HepG2 (cell line): ENCODE results near the gene METRNL. TPM values are rescaled to one million over a fixed set of nuclear protein-coding genes. Genes with fewer than 3 reads are reported as not detected.

ENCODE experiments used
- ATAC-seq: fragments of 200-7000 bp; cut with Tn5 transposase; 3 replicates; pipeline ENCODE4 v1.9.1; 2020; ENCODE audit warnings: mild to moderate bottlenecking, moderate library complexity
- BruUV-seq: library from RNA; stranded (reverse); fragments of 400-500 nt; replicated peaks from 2 replicates; lab custom pipeline; 2021; lab: Mats Ljungman, UMichigan
- CTCF ChIA-PET: fragments of 300-600 bp; formaldehyde crosslinking; extraction: SDS; loops from one replicate; lab custom pipeline; 2021; ENCODE audit warnings: low total read pairs, inconsistent platforms, low intra/inter-chr PET ratio; lab: Yijun Ruan, JAX
- POLR2A ChIA-PET: fragments of 350-600 bp; sonication (Branson Sonifier 250); formaldehyde crosslinking; loops from one replicate; lab custom pipeline; 2020; ENCODE audit warnings: antibody characterized with exemption, inconsistent platforms; lab: Yijun Ruan, JAX
- DNase-seq: peaks from one replicate; pipeline ENCODE4 v3.0.0-alpha.2; 2015; ENCODE audit warnings: low spot score
- FAIRE-seq: peaks from 3 replicates; lab custom pipeline; 2011; peaks lifted over from hg19 to GRCh38; lab: Jason Lieb, UNC
- H2AFZ ChIP-seq: one replicate; pipeline ENCODE4 v1.6.1; 2011; ENCODE audit warnings: low read length, inconsistent platforms
- H3K27ac ChIP-seq: fragments of 300-600 bp; 3 replicates; pipeline ENCODE4 v1.8.0; 2011; ENCODE audit warnings: mixed run types, mild to moderate bottlenecking, mixed read lengths, low read length, inconsistent platforms; ENCODE audit not compliant: insufficient read depth; ENCODE audit errors: extremely low read length
- H3K27me3 ChIP-seq, 2 experiments: fragments of 200-600 bp in 1 of 2; 2 replicates in 1 of 2; 3 replicates in 1 of 2; pipeline versions ENCODE4 v1.6.0 to v1.8.0; 2011; ENCODE audit warnings: low read length in 2 of 2, mild to moderate bottlenecking in 2 of 2, moderate library complexity in 2 of 2, inconsistent platforms in 1 of 2; ENCODE audit not compliant: insufficient read depth in 2 of 2, control insufficient read depth in 1 of 2
- H3K36me3 ChIP-seq, 2 experiments: fragments of 200-600 bp in 1 of 2; replicated peaks in 1 of 2; 2 replicates in 1 of 2; 3 replicates in 1 of 2; pipeline versions ENCODE4 v1.5.1 to v1.8.0; 2011; ENCODE audit warnings: low read length in 2 of 2, inconsistent platforms in 1 of 2; ENCODE audit not compliant: insufficient read depth in 2 of 2, control insufficient read depth in 1 of 2
- H3K4me1 ChIP-seq: 2 replicates; pipeline ENCODE4 v1.5.1; 2012; ENCODE audit warnings: low read length, inconsistent platforms; ENCODE audit not compliant: insufficient read depth
- H3K4me2 ChIP-seq: 2 replicates; pipeline ENCODE4 v1.6.0; 2011; ENCODE audit warnings: low read depth, low read length, inconsistent platforms
- H3K4me3 ChIP-seq, 3 experiments: fragments of 200-600 bp in 1 of 3; sonication (generic), shearing (Covaris generic) in 1 of 3; replicated peaks in 1 of 3; 2 replicates each; pipeline ENCODE4 v1.5.1; 2011 to 2016; ENCODE audit warnings: low read length in 3 of 3, inconsistent platforms in 2 of 3, low read depth in 2 of 3, mild to moderate bottlenecking in 2 of 3, control low read depth in 1 of 3, mixed read lengths in 1 of 3; ENCODE audit not compliant: insufficient read depth in 1 of 3
- H3K79me2 ChIP-seq: one replicate; pipeline ENCODE4 v1.6.1; 2011; ENCODE audit warnings: low read length, inconsistent platforms; ENCODE audit not compliant: insufficient read depth
- H3K9ac ChIP-seq: 2 replicates; pipeline ENCODE4 v1.6.0; 2011; ENCODE audit warnings: mild to moderate bottlenecking, low read depth, low read length, inconsistent platforms; ENCODE audit not compliant: insufficient read depth
- H3K9me3 ChIP-seq: 2 replicates; pipeline ENCODE4 v1.5.1; 2012; ENCODE audit warnings: mild to moderate bottlenecking, low read length
- H4K20me1 ChIP-seq: 2 replicates; pipeline ENCODE4 v1.6.0; 2011; ENCODE audit warnings: inconsistent platforms, mild to moderate bottlenecking, low read length, moderate library complexity; ENCODE audit not compliant: insufficient read depth
- CBX5 ChIP-seq: sonication (generic); formaldehyde crosslinking; IDR thresholded peaks from 2 replicates; pipeline ENCODE4 v1.4.0; 2020; ENCODE audit warnings: missing genetic modification reagents, borderline replicate concordance
- FOSL2 ChIP-seq: sonication (generic); formaldehyde crosslinking; IDR thresholded peaks from 2 replicates; pipeline ENCODE4 v1.4.0; 2020; ENCODE audit warnings: missing genetic modification reagents
- KLF11 ChIP-seq: IDR thresholded peaks from 2 replicates; pipeline ENCODE4 v1.6.1; 2016; ENCODE audit warnings: missing compliant biosample characterization
- MXI1 ChIP-seq: IDR thresholded peaks from 3 replicates; pipeline ENCODE4 v1.6.1; 2012; ENCODE audit warnings: low read depth, low read length, inconsistent platforms, borderline replicate concordance
- NFE2 ChIP-seq: sonication (generic); formaldehyde crosslinking; IDR thresholded peaks from 2 replicates; pipeline ENCODE4 v1.4.0; 2020; ENCODE audit warnings: missing genetic modification reagents
- NFRKB ChIP-seq: fragments of 450-650 bp; IDR thresholded peaks from 2 replicates; pipeline ENCODE4 v1.6.1; 2017
- NR2F1 ChIP-seq, 2 experiments: fragments of 450-650 bp in 1 of 2; formaldehyde crosslinking in 1 of 2; IDR thresholded peaks; 2 replicates each; pipeline versions ENCODE4 v1.5.0 to v1.6.1; 2016 to 2020; ENCODE audit warnings: mild to moderate bottlenecking in 1 of 2, missing compliant biosample characterization in 1 of 2, missing genetic modification reagents in 1 of 2, moderate library complexity in 1 of 2
- PRMT3 ChIP-seq: sonication (generic); formaldehyde crosslinking; IDR thresholded peaks from 2 replicates; pipeline ENCODE4 v1.8.1; 2022; ENCODE audit warnings: low read depth, mild to moderate bottlenecking, moderate library complexity, missing genetic modification reagents, borderline replicate concordance
- ZNF143 ChIP-seq: sonication (generic); formaldehyde crosslinking; IDR thresholded peaks from 2 replicates; pipeline ENCODE4 v1.4.0; 2020; ENCODE audit warnings: missing genetic modification reagents
- ZNF343 ChIP-seq: sonication (generic); formaldehyde crosslinking; IDR thresholded peaks from 2 replicates; pipeline ENCODE4 v1.4.0; 2020; ENCODE audit warnings: mild to moderate bottlenecking, missing genetic modification reagents
- ZNF552 ChIP-seq: sonication (generic); formaldehyde crosslinking; IDR thresholded peaks from 2 replicates; pipeline ENCODE4 v1.9.0; 2022; ENCODE audit warnings: missing genetic modification reagents, mild to moderate bottlenecking, borderline replicate concordance
- WGBS: methylation state at CpG from one replicate; pipeline ENCODE4 v1.1.6; 2017; ENCODE audit warnings: low lambda C conversion rate; 5-methylcytosine and 5-hydroxymethylcytosine counted together
- in situ Hi-C: cut with HindIII; loops from 2 replicates; pipeline ENCODE4 v1.10.0; 2017; ENCODE audit warnings: low pct_unique_long_range_greater_than_20kb; ENCODE audit not compliant: extremely low pct_ligation_motif_present
- intact Hi-C: fragments of 100-400 bp; cut with micrococcal nuclease; formaldehyde crosslinking; loops from one replicate; pipeline ENCODE4 v1.10.0; 2022; ENCODE audit not compliant: unreplicated experiment
- polyA plus RNA-seq, 8 experiments: library from polyadenylated mRNA; depleted of rRNA in 3 of 8; stranded (reverse) in 7 of 8; unstranded in 1 of 8; fragments of >200 nt; fragmentation: Illumina TruSeq in 4 of 8; extraction: Trizol in 4 of 8; gene quantifications; 2 replicates each; pipeline versions ENCODE4 v1.2.1 to v1.2.3, GENCODE V29; 2011 to 2016; ENCODE audit warnings: low read depth in 4 of 8, missing spikeins in 1 of 8, mixed read lengths in 1 of 8; ENCODE audit not compliant: insufficient read depth in 1 of 8
- total RNA-seq, 5 experiments: library from RNA; depleted of rRNA; stranded (reverse); fragments of >200 nt; fragmentation: Illumina TruSeq; extraction: Trizol; gene quantifications; 2 replicates each; pipeline ENCODE4 v1.2.3, GENCODE V29; 2016; ENCODE audit warnings: low read depth in 1 of 5
- TF ChIP-seq, protein P1 (sequence below): sonication (generic); formaldehyde crosslinking; IDR thresholded peaks from 2 replicates; pipeline ENCODE4 v1.4.0; 2020; ENCODE audit warnings: missing genetic modification reagents, mild to moderate bottlenecking, borderline replicate concordance
- TF ChIP-seq, protein P2 (sequence below): sonication (generic); formaldehyde crosslinking; IDR thresholded peaks from 2 replicates; pipeline ENCODE4 v1.8.0; 2022; ENCODE audit warnings: low read depth, missing genetic modification reagents
- TF ChIP-seq, protein P3 (sequence below): sonication (generic); formaldehyde crosslinking; IDR thresholded peaks from 2 replicates; pipeline ENCODE4 v1.5.1; 2020; ENCODE audit warnings: mild to moderate bottlenecking, missing genetic modification reagents, moderate library complexity
- TF ChIP-seq, protein P4 (sequence below): sonication (generic); formaldehyde crosslinking; IDR thresholded peaks from 2 replicates; pipeline ENCODE4 v1.5.0; 2020; ENCODE audit warnings: mild to moderate bottlenecking, missing genetic modification reagents

Gene METRNL
- total and polyA plus RNA-seq, 2 of the 13 experiments (the other 11 are each of a cell fraction or from before 2014, with no cell fraction given) = 0.66 to 0.84 TPM

DNA sequence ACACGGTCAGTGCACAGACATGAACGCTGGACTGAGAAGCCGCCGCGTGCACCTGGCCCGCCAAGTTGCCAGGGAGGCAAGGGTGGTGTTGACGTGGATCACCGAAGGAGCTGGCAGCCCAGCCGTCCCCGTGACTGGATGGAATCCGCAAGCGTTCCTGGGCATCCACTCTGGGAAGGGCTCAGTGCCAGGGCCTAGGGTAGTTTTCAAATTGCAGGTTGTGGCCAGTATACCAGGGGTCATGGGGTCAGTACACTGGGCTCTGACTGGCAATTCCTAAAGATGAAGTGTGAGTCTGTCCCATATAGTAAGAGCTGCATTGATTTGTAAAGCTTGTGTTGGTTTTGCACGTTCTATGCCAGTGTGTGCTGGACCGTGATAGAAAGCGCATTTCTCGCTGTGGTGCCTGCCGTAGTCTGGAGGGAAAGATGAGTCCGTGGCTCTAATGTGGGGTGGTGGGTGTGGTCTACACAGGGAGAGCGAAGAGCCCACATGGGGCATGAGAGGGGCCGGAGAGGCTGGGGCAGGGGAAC is 21.1 kb upstream of the METRNL start (continued):
- TF ChIP-seq, protein P1, sequence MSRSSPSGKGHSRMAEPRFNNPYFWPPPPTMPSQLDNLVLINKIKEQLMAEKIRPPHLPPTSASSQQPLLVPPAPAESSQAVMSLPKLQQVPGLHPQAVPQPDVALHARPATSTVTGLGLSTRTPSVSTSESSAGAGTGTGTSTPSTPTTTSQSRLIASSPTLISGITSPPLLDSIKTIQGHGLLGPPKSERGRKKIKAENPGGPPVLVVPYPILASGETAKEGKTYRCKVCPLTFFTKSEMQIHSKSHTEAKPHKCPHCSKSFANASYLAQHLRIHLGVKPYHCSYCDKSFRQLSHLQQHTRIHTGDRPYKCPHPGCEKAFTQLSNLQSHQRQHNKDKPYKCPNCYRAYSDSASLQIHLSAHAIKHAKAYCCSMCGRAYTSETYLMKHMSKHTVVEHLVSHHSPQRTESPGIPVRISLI (CRISPR knock-in tag) = no peak
- TF ChIP-seq, protein P2, sequence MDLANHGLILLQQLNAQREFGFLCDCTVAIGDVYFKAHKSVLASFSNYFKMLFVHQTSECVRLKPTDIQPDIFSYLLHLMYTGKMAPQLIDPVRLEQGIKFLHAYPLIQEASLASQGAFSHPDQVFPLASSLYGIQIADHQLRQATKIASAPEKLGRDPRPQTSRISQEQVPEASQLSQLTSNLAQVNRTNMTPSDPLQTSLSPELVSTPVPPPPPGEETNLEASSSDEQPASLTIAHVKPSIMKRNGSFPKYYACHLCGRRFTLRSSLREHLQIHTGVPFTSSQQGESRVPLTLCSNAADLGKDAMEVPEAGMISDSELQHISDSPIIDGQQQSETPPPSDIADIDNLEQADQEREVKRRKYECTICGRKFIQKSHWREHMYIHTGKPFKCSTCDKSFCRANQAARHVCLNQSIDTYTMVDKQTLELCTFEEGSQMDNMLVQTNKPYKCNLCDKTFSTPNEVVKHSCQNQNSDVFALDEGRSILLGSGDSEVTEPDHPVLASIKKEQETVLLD = no peak
- TF ChIP-seq, protein P3, sequence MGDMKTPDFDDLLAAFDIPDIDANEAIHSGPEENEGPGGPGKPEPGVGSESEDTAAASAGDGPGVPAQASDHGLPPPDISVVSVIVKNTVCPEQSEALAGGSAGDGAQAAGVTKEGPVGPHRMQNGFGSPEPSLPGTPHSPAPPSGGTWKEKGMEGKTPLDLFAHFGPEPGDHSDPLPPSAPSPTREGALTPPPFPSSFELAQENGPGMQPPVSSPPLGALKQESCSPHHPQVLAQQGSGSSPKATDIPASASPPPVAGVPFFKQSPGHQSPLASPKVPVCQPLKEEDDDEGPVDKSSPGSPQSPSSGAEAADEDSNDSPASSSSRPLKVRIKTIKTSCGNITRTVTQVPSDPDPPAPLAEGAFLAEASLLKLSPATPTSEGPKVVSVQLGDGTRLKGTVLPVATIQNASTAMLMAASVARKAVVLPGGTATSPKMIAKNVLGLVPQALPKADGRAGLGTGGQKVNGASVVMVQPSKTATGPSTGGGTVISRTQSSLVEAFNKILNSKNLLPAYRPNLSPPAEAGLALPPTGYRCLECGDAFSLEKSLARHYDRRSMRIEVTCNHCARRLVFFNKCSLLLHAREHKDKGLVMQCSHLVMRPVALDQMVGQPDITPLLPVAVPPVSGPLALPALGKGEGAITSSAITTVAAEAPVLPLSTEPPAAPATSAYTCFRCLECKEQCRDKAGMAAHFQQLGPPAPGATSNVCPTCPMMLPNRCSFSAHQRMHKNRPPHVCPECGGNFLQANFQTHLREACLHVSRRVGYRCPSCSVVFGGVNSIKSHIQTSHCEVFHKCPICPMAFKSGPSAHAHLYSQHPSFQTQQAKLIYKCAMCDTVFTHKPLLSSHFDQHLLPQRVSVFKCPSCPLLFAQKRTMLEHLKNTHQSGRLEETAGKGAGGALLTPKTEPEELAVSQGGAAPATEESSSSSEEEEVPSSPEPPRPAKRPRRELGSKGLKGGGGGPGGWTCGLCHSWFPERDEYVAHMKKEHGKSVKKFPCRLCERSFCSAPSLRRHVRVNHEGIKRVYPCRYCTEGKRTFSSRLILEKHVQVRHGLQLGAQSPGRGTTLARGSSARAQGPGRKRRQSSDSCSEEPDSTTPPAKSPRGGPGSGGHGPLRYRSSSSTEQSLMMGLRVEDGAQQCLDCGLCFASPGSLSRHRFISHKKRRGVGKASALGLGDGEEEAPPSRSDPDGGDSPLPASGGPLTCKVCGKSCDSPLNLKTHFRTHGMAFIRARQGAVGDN = no peak
- TF ChIP-seq ZNF343 (CRISPR knock-in tag) = no peak
- TF ChIP-seq CBX5 (CRISPR knock-in tag) = no peak

DNA sequence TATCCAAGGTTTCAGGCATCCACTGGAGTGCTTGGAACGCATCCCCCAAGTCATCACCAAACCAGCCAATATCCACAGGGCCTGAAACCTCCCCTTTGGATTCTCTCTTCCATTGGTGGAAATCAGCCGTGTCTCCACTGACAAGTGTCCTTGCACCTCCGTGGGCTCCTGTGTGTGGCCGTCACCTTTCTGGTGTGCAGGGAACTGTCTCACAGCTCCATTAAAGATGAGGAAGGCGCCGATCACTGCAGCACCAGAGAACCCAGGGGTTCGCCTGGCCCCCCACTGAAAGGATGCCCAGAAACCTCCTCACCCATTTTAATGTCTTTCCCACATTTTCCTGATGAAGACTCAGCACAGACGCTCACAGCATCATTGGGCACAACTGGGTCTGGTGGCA is 17.8 kb upstream of the METRNL start:
- no peak for FAIRE-seq
- no peak for DNase-seq
- ATAC-seq = no peak
- no TSS peak for BruUV-seq
- no peak overlapping the region for H3K27ac ChIP-seq
- no peaks in the 10 kb centered on the region for H3K79me2 ChIP-seq
- no peaks in the 10 kb centered on the region for H3K36me3 ChIP-seq
- no peak overlapping the region for H2AFZ ChIP-seq
- POLR2A ChIA-PET = no interaction called here
- CTCF ChIA-PET = no interaction called here
- H4K20me1 ChIP-seq = no peaks in the 10 kb centered on the region
- in situ Hi-C loops = no loop called here
- no peaks in the 10 kb centered on the region for H3K9me3 ChIP-seq
- no peak overlapping the region for H3K4me2 ChIP-seq
- H3K27me3 ChIP-seq = peaks cover 21 to 93% of the 10 kb centered on the region in 2 experiments
- intact Hi-C loops = no loop called here
- 24% methylated on average over 8 of the region's 8 CpGs for WGBS
- H3K4me1 ChIP-seq = peaks cover 10% of the 10 kb centered on the region
- no peak overlapping the region for H3K9ac ChIP-seq
- H3K4me3 ChIP-seq = no peak overlapping the region
- TF ChIP-seq FOSL2 (no peak), PRMT3 (CRISPR knock-in tag) (no peak), NFRKB (no peak), KLF11 (CRISPR knock-in tag) (no peak), ZNF552 (CRISPR knock-in tag) (no peak), NFE2 (no peak), NR2F1 (CRISPR knock-in tag; IDR thresholded peaks at IDR 0.05) (no peak), ZNF143 (CRISPR knock-in tag) (no peak), MXI1 (no peak)
- TF ChIP-seq, protein P4, sequence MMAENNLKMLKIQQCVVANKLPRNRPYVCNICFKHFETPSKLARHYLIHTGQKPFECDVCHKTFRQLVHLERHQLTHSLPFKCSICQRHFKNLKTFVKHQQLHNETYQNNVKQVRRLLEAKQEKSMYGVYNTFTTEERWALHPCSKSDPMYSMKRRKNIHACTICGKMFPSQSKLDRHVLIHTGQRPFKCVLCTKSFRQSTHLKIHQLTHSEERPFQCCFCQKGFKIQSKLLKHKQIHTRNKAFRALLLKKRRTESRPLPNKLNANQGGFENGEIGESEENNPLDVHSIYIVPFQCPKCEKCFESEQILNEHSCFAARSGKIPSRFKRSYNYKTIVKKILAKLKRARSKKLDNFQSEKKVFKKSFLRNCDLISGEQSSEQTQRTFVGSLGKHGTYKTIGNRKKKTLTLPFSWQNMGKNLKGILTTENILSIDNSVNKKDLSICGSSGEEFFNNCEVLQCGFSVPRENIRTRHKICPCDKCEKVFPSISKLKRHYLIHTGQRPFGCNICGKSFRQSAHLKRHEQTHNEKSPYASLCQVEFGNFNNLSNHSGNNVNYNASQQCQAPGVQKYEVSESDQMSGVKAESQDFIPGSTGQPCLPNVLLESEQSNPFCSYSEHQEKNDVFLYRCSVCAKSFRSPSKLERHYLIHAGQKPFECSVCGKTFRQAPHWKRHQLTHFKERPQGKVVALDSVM = no peak
